Stimulated activated CD8-positive, alpha-beta memory T cell treated with anti-CD3 and anti-CD28 coated beads, Interleukin-4, amount 100 ng/mL, for 48 hours (primary cell): ENCODE data around the gene PNPLA1.

ENCODE experiments used
- DNase-seq: peaks from one replicate; pipeline ENCODE4 v3.0.0-alpha.2; 2020

Gene PNPLA1

GRCh38 chr6:36285797-36286196, 15.9 kb downstream of the PNPLA1 start:
- no peak for DNase-seq

DNA sequence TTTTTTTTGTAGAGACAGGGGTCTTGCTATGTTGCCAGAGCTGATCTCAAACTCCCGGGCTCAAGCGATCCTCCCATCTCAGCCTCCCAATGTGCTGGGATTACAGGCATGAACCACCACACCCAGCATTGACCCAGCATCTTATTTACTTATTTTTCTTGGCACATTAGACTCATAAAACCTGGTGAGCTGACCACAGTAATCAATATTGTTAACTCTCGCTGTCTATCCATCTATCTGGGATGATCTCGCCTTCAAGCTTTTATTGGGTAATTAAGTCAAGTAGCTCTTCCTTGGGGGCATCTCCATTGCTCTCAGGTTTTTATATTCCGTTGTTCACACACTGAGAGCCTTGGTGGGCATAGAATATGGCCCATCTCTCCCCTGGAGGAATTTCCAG, 17.0 kb downstream of the PNPLA1 start:
- DNase-seq = no peak

DNA sequence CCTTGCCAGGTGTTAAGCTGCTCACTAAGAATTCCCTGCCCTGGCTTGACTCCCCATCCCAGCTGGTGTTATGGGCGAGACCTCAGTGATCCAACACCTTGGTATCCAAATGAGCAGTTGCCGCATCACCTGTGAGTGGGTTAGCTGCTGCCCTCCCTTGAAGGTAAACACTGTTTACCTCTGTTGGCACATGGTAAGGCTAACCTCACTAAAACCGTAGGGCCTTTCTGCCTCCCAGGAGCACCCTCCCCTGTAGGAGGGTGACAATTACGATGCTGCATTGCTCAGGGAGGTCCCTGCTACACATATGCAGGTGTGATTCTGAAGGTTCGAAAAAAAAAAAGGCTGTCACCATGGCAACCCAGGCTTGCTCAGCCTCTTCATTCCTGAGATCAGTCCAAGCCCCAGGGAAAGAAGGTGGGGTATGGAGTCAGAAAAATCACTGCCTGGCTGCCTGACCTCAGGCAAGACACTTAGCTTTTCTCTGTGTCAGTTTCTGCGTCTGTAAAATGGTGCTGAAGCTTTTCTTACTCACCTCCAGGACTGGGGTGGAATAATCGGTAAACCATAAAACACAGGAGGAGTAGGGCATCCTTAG, 19.5 kb downstream of the PNPLA1 start:
- no peak for DNase-seq

- DNase-seq = no peak
Observed at GRCh38 chr6:36290668-36291620, 21.1 kb downstream of the PNPLA1 start.

DNA sequence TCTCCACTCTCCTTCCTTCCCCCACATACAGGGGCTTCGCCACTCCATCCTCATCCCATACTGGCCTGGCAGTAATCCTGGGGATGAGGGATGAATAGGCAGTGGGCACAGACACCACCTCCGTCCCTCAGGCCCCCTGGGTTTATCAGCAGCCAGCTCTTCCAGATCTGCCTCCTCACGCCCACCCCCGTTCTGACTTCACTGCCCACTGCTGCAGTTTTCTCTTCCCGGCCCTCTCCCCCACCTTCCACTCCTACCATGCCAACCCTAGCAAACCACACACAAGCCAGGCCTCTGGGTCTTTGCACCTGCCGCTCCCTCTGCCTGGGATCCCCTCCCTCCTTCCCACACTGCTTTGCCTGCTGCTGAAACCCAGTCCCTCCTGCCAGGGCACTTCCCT, 22.3 kb downstream of the PNPLA1 start:
- DNase-seq = no peak

GRCh38 chr6:36296240-36296639, 26.4 kb downstream of the PNPLA1 start:
- DNase-seq = no peak

DNA sequence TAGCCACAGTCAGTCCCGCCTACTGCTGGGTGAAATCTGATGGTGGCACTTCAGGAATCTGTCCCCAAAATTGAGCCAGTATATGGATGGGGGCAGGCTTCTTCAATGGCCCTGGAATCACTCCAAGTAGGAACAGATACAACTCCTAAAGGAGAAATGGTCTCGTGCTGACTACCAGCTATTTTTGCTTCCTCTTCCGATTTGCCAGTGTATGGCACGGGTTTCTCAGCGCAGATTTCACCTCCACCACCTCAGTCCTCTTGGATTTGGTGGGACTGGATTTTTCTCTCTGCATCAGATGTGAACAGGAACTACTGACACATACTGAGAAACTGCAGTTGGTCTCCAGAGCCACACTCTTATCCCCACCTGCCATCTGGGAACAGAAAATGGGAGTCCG, 27.2 kb downstream of the PNPLA1 start:
- no peak for DNase-seq

DNA sequence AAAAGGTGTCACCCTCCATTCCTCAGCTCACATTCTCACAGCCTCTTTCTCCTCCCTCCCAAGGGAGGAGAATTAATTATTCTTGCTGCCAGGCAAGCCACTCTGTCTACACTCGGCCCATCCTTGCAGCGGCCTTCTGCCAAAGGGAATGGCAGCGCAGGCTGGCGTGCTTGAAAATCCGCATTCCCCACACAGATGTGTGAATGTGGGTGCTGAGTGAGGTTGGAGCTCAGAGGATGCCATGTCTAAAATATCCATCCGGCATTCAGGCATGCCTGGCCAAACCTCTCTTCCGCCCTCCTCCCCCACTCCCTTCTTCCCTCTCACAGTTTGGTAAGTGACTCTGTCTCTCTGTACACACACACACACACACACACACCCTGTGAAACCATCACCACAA, 27.7 kb downstream of the PNPLA1 start:
- DNase-seq = no peak

GRCh38 chr6:36298027-36298426, 28.2 kb downstream of the PNPLA1 start:
- DNase-seq = no peak

DNA sequence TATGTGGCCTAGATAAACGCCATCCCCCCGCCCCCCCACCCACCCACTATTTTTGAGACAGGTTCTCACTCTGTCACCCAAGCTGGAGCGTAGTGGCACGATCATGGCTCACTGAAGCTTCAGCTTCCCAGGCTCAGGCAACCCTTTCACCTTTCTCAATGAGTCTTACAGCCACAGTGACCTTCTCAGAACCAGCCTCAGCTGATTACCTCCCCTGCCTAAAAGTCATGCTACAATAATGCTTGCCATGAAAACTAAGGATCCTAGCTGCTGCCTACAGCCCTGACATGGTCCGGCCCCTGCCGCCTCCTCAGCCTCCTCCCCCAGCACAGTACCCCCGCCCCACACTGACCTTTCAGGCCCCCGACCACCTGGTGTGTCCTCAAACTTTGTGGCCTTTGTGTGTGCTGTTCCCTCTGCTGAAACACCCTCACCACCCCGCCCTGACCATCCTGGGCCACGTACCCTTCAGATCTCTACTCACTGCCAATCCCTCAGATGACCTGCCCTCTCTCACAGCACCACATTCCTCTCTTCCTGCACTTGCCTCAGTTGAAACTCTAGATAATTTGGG, 31.3 kb downstream of the PNPLA1 start:
- no peak for DNase-seq

DNA sequence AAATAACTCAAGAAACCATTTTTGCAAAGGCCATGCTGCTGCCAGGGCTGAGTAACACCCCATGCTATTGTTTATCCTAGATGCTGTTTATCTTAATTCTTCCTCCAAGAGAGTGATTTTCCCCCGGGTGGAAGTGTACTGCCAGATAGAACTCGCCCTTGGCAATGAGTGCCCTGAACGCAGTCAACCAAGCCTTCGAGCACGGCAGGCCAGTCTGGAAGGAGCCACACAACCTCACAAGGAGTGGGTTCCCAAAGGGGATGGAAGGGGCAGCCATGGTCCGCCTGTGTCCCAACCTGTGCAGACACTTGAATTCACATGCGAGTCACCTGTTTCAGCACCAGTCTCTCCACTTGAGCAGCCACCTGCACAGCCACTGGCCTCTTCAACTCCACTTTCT, 31.9 kb downstream of the PNPLA1 start:
- DNase-seq = no peak

DNA sequence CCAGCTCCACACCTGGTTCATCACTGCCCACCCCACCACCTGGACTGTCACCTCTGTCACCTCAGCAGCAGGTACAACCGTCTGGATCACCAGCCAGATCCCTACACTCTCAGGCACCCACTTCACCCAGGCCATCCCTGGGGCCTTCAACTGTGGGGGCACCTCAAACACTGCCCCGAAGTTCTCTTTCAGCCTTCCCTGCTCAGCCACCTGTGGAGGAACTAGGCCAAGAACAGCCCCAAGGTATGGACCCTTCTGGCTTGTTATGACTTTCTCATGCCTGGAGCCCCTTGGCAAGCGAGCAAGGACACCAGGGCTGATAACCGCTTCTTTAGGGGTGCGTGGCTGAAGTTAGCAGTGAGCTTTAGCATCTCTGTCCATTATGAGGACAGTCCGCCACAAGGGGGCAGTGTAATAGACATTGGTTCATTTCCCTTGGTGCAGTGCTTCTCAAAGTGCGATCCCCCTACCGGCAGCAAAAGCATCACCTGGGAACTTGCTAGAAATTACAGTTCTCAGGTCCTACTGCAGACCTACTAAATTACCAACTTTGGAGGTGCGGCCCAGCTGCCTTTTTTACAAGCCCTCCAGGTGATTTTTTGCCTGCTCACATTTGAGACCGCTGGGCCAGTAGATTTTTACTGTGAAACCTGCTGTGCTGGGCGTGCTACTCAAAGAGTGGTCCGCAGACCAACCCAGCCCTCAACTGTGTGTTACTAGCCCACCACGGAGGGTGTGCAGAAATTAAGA, 32.5 kb downstream of the PNPLA1 start:
- DNase-seq = peak; percentile 98

- no peak for DNase-seq
Observed at GRCh38 chr6:36305885-36306284, 36.0 kb downstream of the PNPLA1 start.

DNA sequence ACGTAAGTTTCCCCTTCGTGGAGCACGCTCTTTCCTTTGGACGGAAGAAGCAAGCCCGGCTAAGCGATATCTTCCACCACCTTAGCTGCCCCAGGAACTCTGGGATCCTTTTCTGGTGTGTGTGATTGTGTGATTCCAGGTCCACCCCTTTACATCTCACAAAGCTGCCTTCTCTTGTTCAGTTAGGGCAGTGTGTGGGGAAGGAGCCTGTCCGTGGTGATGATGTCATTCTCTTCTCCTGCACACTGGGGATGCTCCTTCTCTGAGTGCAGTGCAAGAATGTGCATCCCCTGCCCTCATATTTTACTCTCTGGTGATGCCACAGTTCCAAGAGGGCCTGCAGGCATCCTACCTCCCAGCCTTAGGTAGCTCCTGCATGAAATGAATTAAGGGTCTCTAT, 36.5 kb downstream of the PNPLA1 start:
- DNase-seq = no peak

DNA sequence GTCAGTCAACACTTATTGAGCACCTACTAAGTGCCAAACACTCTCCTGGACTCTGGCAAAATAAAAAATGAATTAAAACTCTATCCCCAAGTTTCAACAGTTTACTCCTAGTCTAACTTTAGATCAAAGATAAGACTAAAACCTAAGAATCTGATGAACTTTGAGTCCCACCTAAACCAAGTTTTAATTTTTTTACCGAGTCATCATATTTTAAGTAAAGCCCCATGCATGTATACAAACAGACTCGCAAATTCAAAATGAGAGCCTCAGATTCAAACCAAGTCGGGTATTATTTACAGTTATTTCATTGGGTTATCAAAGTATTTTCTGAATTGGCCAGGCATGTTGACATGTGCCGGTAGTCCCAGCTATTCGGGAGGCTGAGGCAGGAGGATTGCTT, 38.7 kb downstream of the PNPLA1 start:
- DNase-seq = no peak

GRCh38 chr6:36309203-36309602, 39.3 kb downstream of the PNPLA1 start:
- no peak for DNase-seq

DNA sequence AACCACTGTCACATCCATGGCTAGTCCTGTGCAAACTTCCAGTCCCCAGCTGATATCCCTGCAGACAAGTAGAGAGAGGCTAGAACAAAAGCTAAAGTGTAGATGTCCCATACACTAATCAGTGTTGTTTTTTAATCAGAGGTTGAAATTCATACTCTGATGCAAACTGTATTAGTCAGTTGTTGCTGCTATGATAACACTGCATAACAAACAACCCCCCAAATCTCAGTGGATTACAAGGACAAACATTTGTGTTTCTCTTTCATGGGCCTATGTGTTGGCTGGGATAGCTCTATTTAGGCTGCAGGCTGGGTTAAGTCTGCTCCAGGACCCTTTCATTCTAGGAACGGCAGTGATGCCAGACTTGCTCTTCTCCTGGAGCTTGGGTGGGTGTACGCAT, 40.0 kb downstream of the PNPLA1 start:
- no peak for DNase-seq

- no peak for DNase-seq
Observed at GRCh38 chr6:36312854-36313648, 43.2 kb downstream of the PNPLA1 start.

DNA sequence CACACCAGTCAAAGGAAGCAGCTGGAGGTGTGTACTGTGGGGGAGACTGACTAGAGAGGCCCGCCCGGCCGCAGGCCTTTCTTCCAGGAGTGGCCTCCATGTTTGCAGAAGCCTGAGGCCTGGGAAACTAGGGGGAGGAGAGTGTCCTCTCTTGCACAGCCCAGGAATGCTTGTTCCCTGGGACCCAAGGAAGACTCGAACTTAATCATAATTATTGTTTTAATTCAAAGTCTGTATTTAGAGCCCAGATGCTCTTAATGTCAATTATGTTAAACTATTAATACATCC, 43.7 kb downstream of the PNPLA1 start:
- DNase-seq = no peak

DNA sequence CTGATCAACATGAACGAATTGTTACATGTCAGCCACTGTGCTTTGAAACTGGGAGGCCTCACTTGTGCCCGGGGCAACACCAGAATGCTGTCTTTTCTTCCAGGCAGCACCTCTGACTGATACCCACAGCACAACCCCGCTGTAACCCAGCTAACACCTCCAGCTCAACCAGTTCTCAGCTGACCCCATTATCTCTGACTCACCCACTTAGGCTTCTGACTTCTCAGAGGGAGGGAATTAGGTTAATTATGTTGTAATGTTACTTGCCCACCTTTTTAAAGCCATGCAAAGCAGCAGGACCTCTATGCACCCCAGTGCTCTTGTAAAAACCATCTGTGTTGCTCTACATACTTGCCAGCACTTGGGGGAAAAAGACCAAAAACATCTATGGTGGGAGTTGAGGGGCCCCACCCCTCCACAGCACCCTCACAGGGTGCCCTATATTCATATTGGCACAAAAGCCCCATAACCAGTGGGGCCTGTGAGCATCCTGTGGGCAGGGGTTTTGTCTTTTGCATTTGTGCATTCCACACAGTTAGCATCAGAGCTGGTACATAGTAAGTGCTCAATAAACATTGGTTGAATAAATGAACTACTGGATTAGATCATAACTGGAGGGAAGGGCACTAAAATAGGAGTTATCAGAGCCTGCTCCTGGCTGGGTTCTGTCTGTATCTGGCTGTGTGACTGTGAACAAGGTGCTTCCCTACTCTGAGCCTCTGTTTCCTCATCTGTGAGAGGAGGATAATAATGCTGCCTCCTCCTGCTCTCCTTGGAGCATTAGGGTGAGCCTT, 44.6 kb downstream of the PNPLA1 start:
- DNase-seq = no peak

DNA sequence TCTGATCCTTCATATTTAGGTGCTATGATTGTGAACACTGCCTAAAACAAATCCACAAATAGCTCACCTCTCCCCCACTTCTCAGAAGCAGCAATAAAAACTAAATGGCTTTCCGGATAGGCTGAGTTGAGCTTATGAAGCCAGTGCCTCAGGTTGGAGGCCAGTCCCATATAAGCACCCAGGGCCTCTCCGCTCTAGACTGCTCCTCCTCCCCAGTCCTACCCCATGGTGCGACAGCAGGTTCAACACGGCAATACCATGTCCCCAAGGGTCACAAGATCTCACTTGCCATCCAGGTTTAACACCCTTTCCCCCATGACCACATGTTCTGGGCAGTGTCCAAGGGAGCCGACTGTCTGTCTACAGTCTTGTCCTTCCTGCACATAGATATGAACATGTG, 46.1 kb downstream of the PNPLA1 start:
- no peak for DNase-seq

DNA sequence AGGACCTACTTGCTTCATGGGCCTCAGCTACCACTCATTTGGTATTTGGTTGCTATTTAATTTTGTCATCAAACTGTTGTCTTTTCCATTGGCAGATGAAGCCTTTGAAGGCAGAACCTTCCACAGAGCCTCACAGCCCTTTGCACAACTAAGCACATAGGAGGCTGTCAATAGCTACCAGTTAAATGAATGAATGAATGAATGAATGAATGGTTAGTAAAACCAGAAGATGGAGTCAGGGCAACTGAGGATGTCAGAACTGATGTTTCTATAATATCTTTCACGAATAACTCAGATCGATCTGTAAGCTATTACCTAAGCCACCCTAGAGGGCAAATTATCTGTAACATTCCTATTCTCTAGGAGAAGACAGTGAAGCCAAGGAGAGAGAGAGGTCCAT, 47.8 kb downstream of the PNPLA1 start:
- no peak for DNase-seq
